AG08395 (cell line): ENCODE data around the gene NACC2.

Experiments
- DNase-seq: peaks from one replicate; pipeline ENCODE4 v3.0.0; 2012; ENCODE audit warnings: mixed read lengths, low spot score

NACC2 gene

GRCh38 chr9:135961277-135961715 is 133.8 kb downstream of the NACC2 start, which contains the start of gene UBAC1:
TSS of gene UBAC1 (minus strand) at chr9:135961373. CDS start at chr9:135961162, 211 bp downstream.
- DNase-seq = peak; percentile 99

GRCh38 chr9:135960411-135961276 is 134.4 kb downstream of the NACC2 start:
- DNase-seq = peak; percentile 25

- DNase-seq = no peak
These were observed 135.3 kb downstream of the NACC2 start for GRCh38 chr9:135959814-135960213.

GRCh38 chr9:135958485-135958884 is 136.6 kb downstream of the NACC2 start:
- DNase-seq = no peak

GRCh38 chr9:135957431-135957830 is 137.7 kb downstream of the NACC2 start:
- DNase-seq = no peak

GRCh38 chr9:135956802-135957174 is 138.3 kb downstream of the NACC2 start:
- no peak for DNase-seq
